HG03432 (cell line): ENCODE measurements around the gene SCAPER.
"Not testable (repeated sequence)": the region's sequence is repeated elsewhere in the genome, so short reads cannot be mapped to it uniquely, and the experiment has no call there.

Source experiments
- ATAC-seq: cut with Tn5 transposase; IDR thresholded peaks from one replicate; pipeline ENCODE4 v1.9.1; 2021; ENCODE audit warnings: mild to moderate bottlenecking, moderate library complexity; ENCODE audit not compliant: unreplicated experiment

The SCAPER gene

GRCh38 chr15:76503804-76504203, 401.3 kb downstream of the SCAPER start:
- ATAC-seq = no peak

DNA sequence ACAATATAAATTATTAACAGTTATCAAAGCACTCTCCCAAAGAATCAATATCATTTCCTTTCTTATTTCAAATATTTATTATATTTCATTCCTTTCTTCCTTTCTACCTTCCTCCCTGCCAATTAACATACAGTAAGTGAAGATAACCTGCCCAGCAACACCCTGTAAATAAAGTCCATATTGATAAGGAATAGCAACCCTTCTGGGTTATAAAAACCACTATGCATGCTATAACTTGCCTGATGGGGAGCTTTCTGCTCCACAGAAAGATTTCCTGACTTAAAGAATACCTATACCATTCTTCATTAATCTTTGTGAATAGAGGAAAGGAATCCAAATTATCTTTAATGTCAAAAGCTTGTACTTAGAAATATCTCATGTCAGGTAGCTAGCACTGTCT, 402.0 kb downstream of the SCAPER start:
- ATAC-seq = no peak

DNA sequence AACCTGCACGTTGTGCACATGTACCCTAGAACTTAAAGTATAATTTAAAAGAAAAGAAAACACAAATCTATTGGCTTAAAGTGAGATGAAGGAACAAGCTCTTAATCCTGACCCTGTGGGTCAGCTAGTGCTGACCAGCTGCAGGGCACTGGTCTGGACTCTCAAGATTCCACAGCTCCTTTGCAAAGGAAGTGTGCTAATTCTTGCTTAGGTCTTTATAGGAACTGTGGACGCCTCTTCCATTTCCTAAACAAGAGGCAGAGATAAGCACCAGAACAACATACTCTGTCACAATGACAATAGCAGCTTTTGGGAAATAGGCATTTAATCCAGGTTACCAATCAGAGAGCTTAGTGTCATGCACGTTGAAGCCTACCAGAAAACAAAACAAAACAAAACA, 402.5 kb downstream of the SCAPER start:
- ATAC-seq = no peak

DNA sequence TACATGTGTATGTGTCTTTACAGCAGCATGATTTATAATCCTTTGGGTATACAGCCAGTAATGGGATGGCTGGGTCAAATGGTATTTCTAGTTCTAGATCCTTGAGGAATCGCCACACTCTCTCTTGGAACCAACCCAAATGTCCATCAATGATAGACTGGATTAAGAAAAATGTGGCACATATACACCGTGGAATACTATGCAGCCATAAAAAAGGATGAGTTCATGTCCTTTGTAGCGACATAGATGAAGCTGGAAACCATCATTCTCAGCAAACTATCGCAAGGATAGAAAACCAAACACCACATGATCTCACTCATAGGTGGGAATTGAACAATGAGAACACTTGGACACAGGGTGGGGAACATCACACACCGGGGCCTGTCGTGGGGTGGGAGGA, 403.0 kb downstream of the SCAPER start:
- ATAC-seq = not testable (repeated sequence)

GRCh38 chr15:76501726-76502125, 403.4 kb downstream of the SCAPER start:
- no peak for ATAC-seq

GRCh38 chr15:76501011-76501410, 404.1 kb downstream of the SCAPER start:
- ATAC-seq = no peak

DNA sequence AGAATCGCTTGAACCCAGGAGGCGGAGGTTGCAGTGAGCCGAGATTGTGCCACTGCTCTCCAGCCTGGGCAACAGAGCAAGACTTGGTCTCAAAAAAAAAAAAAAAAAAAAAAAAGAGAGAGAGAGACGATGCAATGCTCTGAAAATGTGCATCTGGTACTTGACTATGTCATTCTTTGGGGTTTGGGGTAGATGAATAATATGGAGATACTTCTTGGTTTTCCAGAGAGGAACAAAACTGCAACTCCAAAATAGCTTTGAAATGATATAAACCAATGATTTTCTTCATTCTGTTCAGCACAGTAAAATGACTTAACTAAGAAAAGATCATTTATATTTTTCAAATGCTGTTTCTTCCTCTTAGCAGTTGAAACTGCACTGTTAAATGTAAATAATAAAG, 409.7 kb downstream of the SCAPER start:
- ATAC-seq = no peak

DNA sequence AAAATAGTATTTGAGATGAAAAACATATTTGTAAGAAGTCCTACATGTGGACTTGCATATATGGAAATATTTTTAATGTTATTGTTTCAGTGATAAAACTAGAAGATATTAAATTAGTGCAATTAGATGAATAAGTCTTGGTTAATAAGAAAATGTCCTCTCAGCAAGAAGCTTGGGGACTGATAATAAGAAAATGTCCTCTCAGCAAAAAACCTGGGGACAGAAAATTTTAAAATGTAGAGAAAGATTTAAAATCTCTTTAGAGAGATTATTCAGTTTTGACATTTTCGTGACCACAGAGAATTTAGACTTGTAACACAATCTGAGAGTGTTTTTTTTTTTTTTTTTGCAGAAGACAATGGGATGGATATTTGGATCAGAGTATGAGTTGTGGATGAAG, 412.6 kb downstream of the SCAPER start:
- ATAC-seq = no peak

- no peak for ATAC-seq
Measured at GRCh38 chr15:76483752-76484151, 421.4 kb downstream of the SCAPER start.

DNA sequence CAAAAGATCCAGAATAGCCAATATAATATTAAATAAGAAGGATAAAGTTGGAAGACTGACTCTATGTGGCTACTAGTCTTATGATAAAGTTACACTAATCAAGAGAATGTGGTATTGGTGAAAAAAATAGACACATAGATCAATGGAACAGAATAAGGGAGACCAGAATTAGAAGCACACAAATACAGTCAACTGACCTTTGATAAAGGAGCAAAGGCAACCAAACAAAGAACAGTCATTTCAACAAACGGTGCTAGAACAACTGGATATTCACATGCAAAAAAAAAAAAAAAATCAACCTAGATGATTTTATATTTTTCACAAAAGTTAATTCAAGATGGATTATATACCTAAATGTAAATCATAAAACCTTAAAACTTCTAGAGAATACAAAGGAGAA, 422.1 kb downstream of the SCAPER start:
- ATAC-seq = no peak

DNA sequence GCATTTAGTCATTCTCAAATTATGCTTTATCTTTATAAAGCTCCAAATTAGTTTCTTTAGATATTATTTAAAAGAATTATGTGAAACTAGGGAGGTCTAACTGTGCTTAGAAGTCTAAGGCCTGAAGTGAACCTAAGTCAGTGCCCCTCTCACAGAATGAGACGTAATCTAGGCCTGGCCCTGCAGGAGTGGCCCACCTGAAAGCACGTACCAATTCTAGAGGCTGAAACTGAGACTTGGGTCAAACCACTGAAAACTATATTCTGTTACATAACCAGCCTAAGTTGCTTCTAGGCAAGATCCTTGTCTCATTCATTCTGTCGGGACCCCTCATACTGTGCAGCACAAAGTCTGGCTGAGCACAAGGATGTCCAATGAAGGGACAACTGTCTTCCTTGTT, 424.9 kb downstream of the SCAPER start:
- no peak for ATAC-seq

GRCh38 chr15:76470691-76471090, 434.4 kb downstream of the SCAPER start:
- no peak for ATAC-seq

DNA sequence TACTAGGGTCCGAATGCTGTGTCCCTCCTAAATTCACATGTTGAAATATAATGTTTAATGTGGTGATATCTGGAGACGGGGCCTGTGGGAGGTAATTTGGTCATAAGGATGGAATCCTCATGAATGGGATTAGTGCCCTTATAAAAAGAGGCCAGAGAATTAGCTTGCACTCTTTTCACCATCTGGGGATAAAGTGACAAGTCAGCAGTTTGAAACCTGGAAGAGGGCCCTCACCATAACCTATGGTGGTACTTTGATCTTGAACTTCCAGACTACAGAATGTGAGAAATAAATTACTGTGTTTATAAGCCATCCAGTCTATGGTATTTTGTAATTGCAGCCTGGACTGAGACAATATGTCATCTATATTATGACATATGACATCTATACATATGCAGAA, 436.4 kb downstream of the SCAPER start:
- ATAC-seq = no peak

DNA sequence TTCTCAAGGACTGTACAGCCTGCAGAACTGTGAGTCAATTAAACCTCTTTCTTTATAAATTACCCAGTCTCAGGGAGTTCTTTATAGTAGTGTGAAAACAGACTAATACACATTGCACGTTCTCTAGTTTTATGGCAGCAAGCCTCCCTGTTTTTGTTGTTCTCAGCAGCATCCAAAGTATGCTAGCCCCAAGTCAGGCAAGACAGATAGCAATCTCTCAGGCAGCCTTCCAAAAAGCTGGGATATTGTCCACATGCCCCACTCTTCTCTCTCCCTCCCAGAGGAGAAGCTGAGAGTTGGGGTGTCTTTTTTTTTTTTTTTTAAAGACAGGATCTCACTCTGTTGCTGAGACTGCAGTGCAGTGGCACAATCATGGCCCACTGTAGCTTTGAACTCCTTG, 438.0 kb downstream of the SCAPER start:
- ATAC-seq = no peak

- ATAC-seq = no peak
Measured at GRCh38 chr15:76465728-76466127, 439.4 kb downstream of the SCAPER start.

DNA sequence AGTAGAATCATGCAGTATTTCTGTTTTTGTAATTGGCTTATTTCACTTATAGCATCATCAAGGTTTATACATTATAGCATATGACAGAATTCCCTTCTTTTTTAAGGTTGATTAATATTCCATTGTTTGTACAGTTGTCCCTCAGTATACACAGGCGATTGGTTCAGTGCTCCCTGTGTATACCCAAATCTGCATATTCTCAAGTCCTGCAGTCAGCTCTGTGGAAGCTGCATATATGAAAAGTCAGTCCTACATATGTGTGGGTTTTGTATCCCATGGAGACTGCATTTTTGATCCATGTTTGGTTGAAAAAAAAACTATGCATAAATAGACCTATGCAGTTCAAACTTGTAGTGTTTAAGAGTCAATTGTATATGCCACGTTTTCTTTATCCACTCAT, 440.9 kb downstream of the SCAPER start:
- ATAC-seq = no peak

DNA sequence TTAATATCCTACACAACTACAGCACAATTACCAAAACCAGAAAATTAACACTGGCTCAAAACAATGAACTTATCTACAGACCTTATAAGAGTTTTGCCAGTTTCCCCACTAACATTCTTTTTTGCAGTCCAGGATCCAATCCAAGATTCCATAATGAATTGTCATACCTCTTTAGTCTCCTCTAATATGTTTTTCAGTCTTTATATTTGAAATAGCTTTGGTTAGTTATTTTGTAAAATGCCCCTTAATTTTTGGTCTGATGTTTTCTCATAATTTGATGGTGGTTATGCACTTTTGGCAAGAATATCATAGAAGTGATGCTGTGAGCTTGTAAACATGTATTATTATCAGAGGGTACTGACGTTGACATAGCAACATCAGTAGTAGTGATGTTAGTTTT, 444.3 kb downstream of the SCAPER start:
- no peak for ATAC-seq

DNA sequence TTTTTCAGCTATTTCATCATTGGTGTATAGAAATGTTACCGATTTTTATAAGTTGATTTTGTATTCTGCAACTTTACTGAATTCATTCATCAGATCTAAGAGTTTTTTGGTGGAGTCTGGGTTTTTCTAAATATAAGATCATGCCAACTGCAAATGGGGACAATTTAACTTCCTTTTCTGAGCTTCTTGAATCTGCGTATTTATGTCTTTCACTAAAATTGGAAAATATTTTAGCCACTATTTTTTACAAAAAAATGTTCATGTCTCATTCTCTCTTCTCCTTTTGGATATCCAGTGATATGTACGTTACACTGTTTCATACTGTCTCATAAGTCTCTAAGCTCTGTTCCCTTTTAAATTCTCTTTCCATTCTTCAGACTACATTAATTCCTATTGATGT, 444.8 kb downstream of the SCAPER start:
- no peak for ATAC-seq

- ATAC-seq = no peak
Measured at GRCh38 chr15:76451540-76451939, 453.6 kb downstream of the SCAPER start.

DNA sequence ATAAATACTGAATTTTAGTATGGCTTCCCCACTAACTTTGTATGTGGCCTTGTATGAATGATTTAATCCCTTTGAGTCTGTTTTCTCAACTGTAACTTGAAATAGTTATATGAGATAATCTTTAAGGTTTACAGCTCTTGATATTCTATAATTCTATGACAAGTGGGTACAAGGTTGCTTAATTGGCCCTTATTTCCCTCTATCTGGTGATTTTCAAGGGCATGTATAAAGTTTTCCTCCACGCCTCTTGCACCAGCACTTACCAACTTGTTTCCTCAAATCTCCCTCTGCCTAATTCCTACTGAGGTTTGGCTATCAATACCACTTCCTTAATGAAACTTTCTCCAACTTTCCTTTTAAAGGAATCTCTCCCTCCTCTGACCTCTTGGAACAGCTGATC, 455.7 kb downstream of the SCAPER start:
- no peak for ATAC-seq

DNA sequence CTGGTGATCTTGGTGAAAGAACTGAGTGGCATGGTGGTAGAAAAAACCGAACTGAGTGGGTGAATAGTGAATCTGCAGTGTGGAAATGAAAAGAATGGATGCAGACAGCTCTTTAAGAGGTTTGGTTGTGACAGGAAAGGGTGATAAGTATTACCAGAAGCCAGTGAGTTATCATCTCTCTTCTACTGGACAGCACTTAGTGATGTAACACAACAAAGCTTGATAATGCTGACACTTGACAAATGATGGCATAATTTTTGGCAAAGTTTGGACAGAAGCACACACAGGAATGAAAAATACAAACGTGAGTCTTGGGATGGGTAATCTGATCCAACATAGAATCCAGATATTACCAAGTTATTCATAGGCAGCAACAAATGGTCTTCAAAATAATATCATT, 456.4 kb downstream of the SCAPER start:
- ATAC-seq = no peak

GRCh38 chr15:76447728-76448441, 457.3 kb downstream of the SCAPER start:
- no peak for ATAC-seq

GRCh38 chr15:76440441-76440840, 464.7 kb downstream of the SCAPER start:
- ATAC-seq = no peak
